ENCODE data around the gene MVK. TPM values are rescaled to one million over a fixed set of nuclear protein-coding genes. Genes with fewer than 3 reads are reported as not detected.

MVK gene
- total RNA-seq, 1 donor, result 9.7 TPM

DNA sequence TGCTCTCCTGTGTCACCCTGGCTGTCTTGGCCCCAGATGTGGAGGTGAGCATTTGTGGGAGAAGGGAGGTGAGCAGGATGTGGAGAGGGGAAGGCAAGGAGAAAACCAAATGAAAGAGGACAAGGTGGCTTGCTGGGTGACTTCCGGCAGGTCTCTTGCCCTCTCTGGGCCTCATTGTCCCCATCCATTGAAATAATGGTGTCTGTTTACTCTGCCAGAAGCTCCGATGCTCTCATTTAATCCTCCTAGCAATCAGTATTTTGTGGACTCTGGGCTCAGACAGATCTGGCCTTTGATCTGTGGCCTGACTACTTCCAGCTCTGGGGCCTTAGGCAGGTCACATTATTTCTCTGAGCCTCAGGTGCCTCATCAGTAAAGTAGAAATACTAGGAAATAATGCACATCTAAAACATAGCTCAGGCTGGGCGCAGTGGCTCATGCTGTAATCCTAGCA is 30.6 kb downstream of the MVK start:
- no peak for DNase-seq (ENCODE audit: low read depth)
- TF ChIP-seq, protein P1, sequence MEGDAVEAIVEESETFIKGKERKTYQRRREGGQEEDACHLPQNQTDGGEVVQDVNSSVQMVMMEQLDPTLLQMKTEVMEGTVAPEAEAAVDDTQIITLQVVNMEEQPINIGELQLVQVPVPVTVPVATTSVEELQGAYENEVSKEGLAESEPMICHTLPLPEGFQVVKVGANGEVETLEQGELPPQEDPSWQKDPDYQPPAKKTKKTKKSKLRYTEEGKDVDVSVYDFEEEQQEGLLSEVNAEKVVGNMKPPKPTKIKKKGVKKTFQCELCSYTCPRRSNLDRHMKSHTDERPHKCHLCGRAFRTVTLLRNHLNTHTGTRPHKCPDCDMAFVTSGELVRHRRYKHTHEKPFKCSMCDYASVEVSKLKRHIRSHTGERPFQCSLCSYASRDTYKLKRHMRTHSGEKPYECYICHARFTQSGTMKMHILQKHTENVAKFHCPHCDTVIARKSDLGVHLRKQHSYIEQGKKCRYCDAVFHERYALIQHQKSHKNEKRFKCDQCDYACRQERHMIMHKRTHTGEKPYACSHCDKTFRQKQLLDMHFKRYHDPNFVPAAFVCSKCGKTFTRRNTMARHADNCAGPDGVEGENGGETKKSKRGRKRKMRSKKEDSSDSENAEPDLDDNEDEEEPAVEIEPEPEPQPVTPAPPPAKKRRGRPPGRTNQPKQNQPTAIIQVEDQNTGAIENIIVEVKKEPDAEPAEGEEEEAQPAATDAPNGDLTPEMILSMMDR (IDR thresholded peaks at IDR 0.05; ENCODE audit: insufficient read depth, low read length), result no peak
- H3K4me3 ChIP-seq (ENCODE audit: low read depth, low read length), result no peak overlapping the region

DNA sequence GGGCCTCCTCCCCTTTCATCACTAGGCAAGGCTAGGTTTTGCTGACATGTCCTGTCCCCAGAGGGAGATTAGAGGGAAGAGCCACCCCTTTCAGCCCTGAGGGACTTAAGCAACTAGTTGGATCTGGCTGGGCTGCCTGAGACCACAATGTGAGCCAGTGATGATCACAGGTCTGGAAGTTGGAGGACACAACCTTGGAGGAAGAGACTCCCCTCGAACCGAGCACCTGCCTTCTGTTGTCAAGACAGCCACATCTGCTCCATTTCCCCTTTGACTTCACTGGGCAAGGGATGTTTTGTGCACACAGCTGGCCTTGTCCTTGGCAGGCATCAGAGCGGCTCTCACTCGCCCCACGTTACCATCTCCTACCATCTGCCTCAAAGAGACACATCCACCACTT is 31.4 kb downstream of the MVK start:
- H3K4me3 ChIP-seq (ENCODE audit: low read depth, low read length), result no peak overlapping the region
- no peak for DNase-seq (ENCODE audit: low read depth)
- TF ChIP-seq, protein P1 (IDR thresholded peaks at IDR 0.05; ENCODE audit: insufficient read depth, low read length), result no peak

DNA sequence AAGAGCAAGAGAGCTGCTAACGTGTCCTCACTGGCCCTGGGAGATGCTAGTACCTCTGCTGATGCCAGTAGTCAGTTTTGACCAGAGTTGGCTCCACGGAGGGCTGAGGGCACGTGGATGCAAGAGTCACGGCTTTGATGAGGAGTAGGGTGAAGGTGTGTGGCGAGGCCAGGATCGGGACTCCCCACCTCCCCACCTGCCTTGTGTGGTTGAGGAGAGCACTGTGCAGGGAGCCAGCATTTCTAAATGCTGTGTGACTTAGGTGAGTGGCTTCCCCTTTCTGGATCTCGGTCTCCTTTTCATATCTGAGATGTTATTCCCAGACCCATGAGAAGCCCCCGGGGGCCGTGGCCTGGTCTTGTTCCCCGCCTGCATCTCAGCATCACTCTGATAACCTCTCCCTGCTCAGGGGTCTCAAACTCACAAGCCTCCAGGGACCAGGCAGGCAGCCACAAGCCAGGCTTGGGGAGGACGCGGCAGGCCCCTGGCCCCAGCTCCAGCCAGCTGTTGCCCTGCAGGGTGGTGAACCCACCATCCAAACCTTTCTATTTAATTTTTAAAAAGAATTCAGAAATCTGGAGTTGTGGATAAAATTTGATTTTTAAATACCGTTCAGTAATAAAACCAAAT is 32.1 kb downstream of the MVK start:
- TF ChIP-seq, protein P1 (IDR thresholded peaks at IDR 0.05; ENCODE audit: insufficient read depth, low read length), result no peak
- H3K4me3 ChIP-seq (ENCODE audit: low read depth, low read length), result no peak overlapping the region
- DNase-seq (ENCODE audit: low read depth), result no peak

DNA sequence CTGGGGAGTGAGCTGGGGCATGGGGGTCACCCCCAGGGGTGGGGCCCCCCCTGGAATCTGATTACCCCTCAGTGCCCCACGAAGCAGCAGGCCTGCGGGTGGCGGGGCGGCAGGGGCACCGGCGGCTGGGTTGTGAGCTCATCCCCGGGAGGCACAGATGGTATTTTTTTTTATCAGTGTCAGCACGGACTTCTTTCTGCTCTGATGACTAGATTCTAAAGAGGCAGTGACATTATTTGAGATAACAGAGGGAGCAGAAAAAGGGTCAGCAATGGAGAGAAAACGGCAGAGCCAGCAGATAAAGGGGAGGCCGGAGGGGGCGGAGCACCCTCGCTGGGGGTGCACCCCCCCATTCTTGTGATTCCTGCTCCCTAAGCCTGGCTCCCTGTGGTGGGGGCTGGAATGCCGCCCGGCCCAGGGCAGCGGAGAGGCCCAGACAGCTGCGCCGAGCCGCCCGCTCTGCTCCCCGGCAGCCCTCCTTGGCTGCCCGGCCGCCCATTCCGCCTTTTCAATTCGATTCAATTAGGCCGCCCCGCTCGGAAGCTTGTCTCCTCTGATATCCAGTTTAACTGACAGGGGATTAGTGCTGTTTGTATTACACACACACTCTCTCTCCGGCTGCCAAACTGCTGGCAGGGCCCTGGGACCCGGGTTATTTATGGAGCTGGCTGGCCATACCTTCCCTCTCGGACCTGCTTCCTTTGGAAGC is 32.9 kb downstream of the MVK start:
- H3K4me3 ChIP-seq (ENCODE audit: low read depth, low read length), result no peak overlapping the region
- TF ChIP-seq, protein P1 (IDR thresholded peaks at IDR 0.05; ENCODE audit: insufficient read depth, low read length), result no peak
- DNase-seq (ENCODE audit: low read depth), result no peak

DNA sequence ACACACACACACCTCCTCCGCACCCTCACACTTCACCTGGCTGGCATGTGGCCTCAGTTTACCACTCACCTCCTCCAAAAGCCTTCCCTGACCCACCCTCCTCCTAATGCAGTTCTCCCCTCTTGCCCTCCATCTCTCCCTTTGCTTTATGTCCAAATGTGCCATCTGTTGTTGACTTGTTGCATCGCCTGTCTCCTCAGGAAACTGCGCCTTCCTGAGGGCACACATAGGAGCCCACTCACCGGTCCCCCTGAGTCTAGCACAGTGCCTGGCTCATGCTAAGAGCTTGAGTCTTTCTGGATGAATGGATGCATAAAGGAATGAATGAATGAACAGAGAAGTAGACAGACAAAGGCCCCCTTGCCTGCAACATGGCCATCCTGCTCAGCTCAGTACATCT is 34.0 kb downstream of the MVK start:
- no peak overlapping the region for H3K4me3 ChIP-seq (ENCODE audit: low read depth, low read length)
- TF ChIP-seq, protein P1 (IDR thresholded peaks at IDR 0.05; ENCODE audit: insufficient read depth, low read length), result no peak
- no peak for DNase-seq (ENCODE audit: low read depth)

DNA sequence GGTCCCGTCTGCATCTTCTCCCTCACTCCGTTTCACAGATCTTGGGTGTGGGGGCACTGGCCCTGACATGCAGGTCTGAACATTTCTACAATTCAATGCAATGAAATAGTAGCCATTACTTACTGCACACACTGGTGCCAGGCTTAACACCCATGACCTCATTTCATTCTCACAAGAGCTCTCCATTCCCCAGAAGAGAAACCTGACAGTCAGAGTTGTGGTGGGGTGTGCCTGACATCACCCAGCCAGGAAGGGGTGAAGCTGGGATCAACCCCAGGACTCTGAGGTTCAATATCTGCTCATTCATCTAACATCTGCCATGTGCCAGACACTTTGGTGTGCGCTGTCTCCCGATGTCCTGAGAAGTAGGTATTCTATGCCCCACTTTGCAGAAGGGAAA is 34.7 kb downstream of the MVK start:
- TF ChIP-seq, protein P1 (IDR thresholded peaks at IDR 0.05; ENCODE audit: insufficient read depth, low read length), result no peak

More for the DNA sequence above, 34.7 kb downstream of the MVK start:
- no peak overlapping the region for H3K4me3 ChIP-seq (ENCODE audit: low read depth, low read length)
- no peak for DNase-seq (ENCODE audit: low read depth)
